Hepatocyte (in vitro differentiated cells): ENCODE results near the gene EBP. TPM values are rescaled to one million over a fixed set of nuclear protein-coding genes. Genes with fewer than 3 reads are reported as not detected.

ENCODE experiments used
- DNase-seq: peaks from one replicate; pipeline ENCODE4 v3.0.0-alpha.2; 2016; ENCODE audit warnings: low spot score
- H2AFZ ChIP-seq: fragments of 200-600 bp; sonication (generic); 2 replicates; pipeline ENCODE4 v1.6.0; 2016; ENCODE audit warnings: antibody characterized with exemption, mild to moderate bottlenecking
- H3K27ac ChIP-seq: fragments of 200-600 bp; sonication (generic); 2 replicates; pipeline ENCODE4 v1.5.1; 2016; ENCODE audit warnings: mild to moderate bottlenecking
- H3K27me3 ChIP-seq: fragments of 200-600 bp; sonication (generic); 2 replicates; pipeline ENCODE4 v1.6.1; 2016
- H3K36me3 ChIP-seq: fragments of 200-600 bp; sonication (generic); replicated peaks from 2 replicates; pipeline ENCODE4 v1.5.1; 2016; ENCODE audit warnings: low read depth; ENCODE audit not compliant: insufficient read depth
- H3K4me1 ChIP-seq: fragments of 200-600 bp; sonication (generic); 2 replicates; pipeline ENCODE4 v1.5.1; 2016; ENCODE audit warnings: mild to moderate bottlenecking, moderate library complexity; ENCODE audit not compliant: insufficient read depth
- H3K4me2 ChIP-seq: fragments of 200-600 bp; sonication (generic); 2 replicates; pipeline ENCODE4 v1.6.0; 2016
- H3K4me3 ChIP-seq: fragments of 200-600 bp; sonication (generic); 2 replicates; pipeline ENCODE4 v1.5.1; 2016; ENCODE audit warnings: mild to moderate bottlenecking
- H3K79me2 ChIP-seq: fragments of 200-600 bp; sonication (generic); 2 replicates; pipeline ENCODE4 v1.6.0; 2017; ENCODE audit warnings: mild to moderate bottlenecking
- H3K9me2 ChIP-seq: fragments of 200-600 bp; sonication (generic); replicated peaks from 2 replicates; pipeline ENCODE4 v1.6.0; 2017; ENCODE audit warnings: mild to moderate bottlenecking; ENCODE audit not compliant: insufficient read depth
- H3K9me3 ChIP-seq: fragments of 200-600 bp; sonication (generic); 2 replicates; pipeline ENCODE4 v1.5.1; 2016; ENCODE audit warnings: low read depth, mild to moderate bottlenecking
- H4K20me1 ChIP-seq: fragments of 200-600 bp; sonication (generic); 2 replicates; pipeline ENCODE4 v1.6.0; 2016; ENCODE audit warnings: mild to moderate bottlenecking; ENCODE audit not compliant: insufficient read depth, poor library complexity, severe bottlenecking
- CTCF ChIP-seq: fragments of 200-600 bp; sonication (generic); IDR thresholded peaks from 2 replicates; pipeline ENCODE4 v1.5.1; 2016; ENCODE audit warnings: antibody characterized with exemption, mild to moderate bottlenecking; ENCODE audit not compliant: poor library complexity
- EZH2 ChIP-seq: fragments of 200-600 bp; sonication (generic); IDR thresholded peaks from 2 replicates; pipeline ENCODE4 v1.6.1; 2016; ENCODE audit warnings: antibody characterized with exemption, mild to moderate bottlenecking, borderline replicate concordance
- EZH2phosphoT487 ChIP-seq: fragments of 200-600 bp; sonication (generic); IDR thresholded peaks from one replicate; pipeline ENCODE4 v1.6.1; 2018; ENCODE audit warnings: antibody characterized with exemption, mild to moderate bottlenecking, low read depth, moderate library complexity; ENCODE audit not compliant: unreplicated experiment, severe bottlenecking
- WGBS: methylation state at CpG from one replicate; pipeline ENCODE4 v1.1.6; 2016; ENCODE audit warnings: low lambda C conversion rate; ENCODE audit errors: missing lambda C conversion rate; 5-methylcytosine and 5-hydroxymethylcytosine counted together
- polyA plus RNA-seq: library from polyadenylated mRNA; unstranded; fragments of >200 nt; fragmentation: Nextera tagmentation; extraction: Ambion mirVana; gene quantifications from 2 replicates; pipeline ENCODE4 v1.2.1, GENCODE V29; 2016
- total RNA-seq: library from RNA; depleted of rRNA; stranded (reverse); fragments of >200 nt; gene quantifications from 2 replicates; pipeline ENCODE4 v1.2.3, GENCODE V29; 2014

Gene EBP
- total and polyA plus RNA-seq, 2 experiments from 2014 or later, result 235 to 390 TPM

- H3K36me3 ChIP-seq, result no peaks in the 10 kb centered on the region
- no peaks in the 10 kb centered on the region for H3K9me3 ChIP-seq
- DNase-seq, result no peak
- TF ChIP-seq CTCF (no peak), EZH2phosphoT487 (no peak), EZH2 (no peak)
- H3K27me3 ChIP-seq, result no peaks in the 10 kb centered on the region
- peaks cover 1% of the 10 kb centered on the region for H3K79me2 ChIP-seq
- H3K27ac ChIP-seq, result no peak overlapping the region
- H2AFZ ChIP-seq, result no peak overlapping the region
- no peaks in the 10 kb centered on the region for H3K9me2 ChIP-seq
- no peak overlapping the region for H3K4me3 ChIP-seq
- no peak overlapping the region for H3K4me2 ChIP-seq
- no peaks in the 10 kb centered on the region for H4K20me1 ChIP-seq
- no peaks in the 10 kb centered on the region for H3K4me1 ChIP-seq
- 93% methylated on average over 1 of the region's 1 CpG for WGBS
These were observed 48.4 kb downstream of the EBP start for GRCh38 chrX:48569958-48570357.

GRCh38 chrX:48573690-48574269 lies 52.2 kb downstream of the EBP start:
- no peak for TF ChIP-seq EZH2phosphoT487
- TF ChIP-seq CTCF, result no peak
- no peak for TF ChIP-seq EZH2
- Histone ChIP-seq H3K9me2 (no peaks in the 10 kb centered on the region), H3K79me2 (peaks cover 14% of the 10 kb centered on the region), H3K27ac (peak overlapping the region; percentile 99), H3K9me3 (no peaks in the 10 kb centered on the region), H2AFZ (peak overlapping the region; percentile 51), H3K4me2 (peak overlapping the region; percentile 78), H3K36me3 (peaks cover 4% of the 10 kb centered on the region), H4K20me1 (no peaks in the 10 kb centered on the region), H3K27me3 (no peaks in the 10 kb centered on the region), H3K4me3 (no peak overlapping the region), H3K4me1 (no peaks in the 10 kb centered on the region)
- peak; percentile 28 for DNase-seq
- WGBS, result 60% methylated on average over 19 of the region's 19 CpGs

- 42% methylated on average over 70 of the region's 71 CpGs for WGBS
- TF ChIP-seq EZH2 (no peak), CTCF (peak; percentile 16)
- peak within 1 kb of the TSS; percentile 51 for H2AFZ ChIP-seq
- H3K9me2 ChIP-seq, result no peaks in the 10 kb centered on the region
- H3K4me1 ChIP-seq, result no peaks in the 10 kb centered on the region
- H3K27me3 ChIP-seq, result no peaks in the 10 kb centered on the region
- H3K27ac ChIP-seq, result peak within 1 kb of the TSS; percentile 99
- H3K79me2 ChIP-seq, result peaks cover 14% of the 10 kb centered on the region
- no peaks in the 10 kb centered on the region for H3K9me3 ChIP-seq
- peaks cover 4% of the 10 kb centered on the region for H3K36me3 ChIP-seq
- peak; percentile 93 for DNase-seq
- peak within 1 kb of the TSS; percentile 63 for H3K4me3 ChIP-seq
- H4K20me1 ChIP-seq, result no peaks in the 10 kb centered on the region
- peak within 1 kb of the TSS; percentile 92 for H3K4me2 ChIP-seq
These were observed 53.0 kb downstream of the EBP start, which contains the start of gene RBM3 for GRCh38 chrX:48574270-48575266. TSS of gene RBM3 (plus strand) at chrX:48574484. CDS start at chrX:48575181, 697 bp downstream.
